KOPT-K1 (cell line): Measurements from ENCODE around the gene OR6K3.

ENCODE experiments used
- H3K27ac ChIP-seq: fragments of 200-600 bp; sonication (generic); 2 replicates; pipeline ENCODE4 v1.5.1; 2016; ENCODE audit warnings: antibody characterized with exemption, mild to moderate bottlenecking, low read depth, low read length; ENCODE audit not compliant: poor library complexity, severe bottlenecking
- H3K36me3 ChIP-seq: fragments of 200-600 bp; sonication (generic); 2 replicates; pipeline ENCODE4 v1.5.1; 2017; ENCODE audit warnings: antibody characterized with exemption, mild to moderate bottlenecking, low read length, moderate library complexity; ENCODE audit not compliant: insufficient read depth
- H3K9me3 ChIP-seq: fragments of 200-600 bp; sonication (generic); 2 replicates; pipeline ENCODE4 v1.5.1; 2017; ENCODE audit warnings: antibody characterized with exemption, low read length, mild to moderate bottlenecking; ENCODE audit not compliant: insufficient read depth, poor library complexity, severe bottlenecking

OR6K3 gene

GRCh38 chr1:158720620-158721019, at the start of gene OR6K3:
Gene OR6K3, minus strand, starts transcription at chr1:158720720. Its CDS starts 2,605 bp downstream, at chr1:158718115.
- Histone ChIP-seq H3K9me3 (no peaks in the 10 kb centered on the region), H3K27ac (no peak within 1 kb of the TSS), H3K36me3 (no peaks in the 10 kb centered on the region)

GRCh38 chr1:158754420-158754819, 33.9 kb upstream of the OR6K3 start, which contains the start of gene OR6K6:
Gene OR6K6, plus strand, starts transcription at chr1:158754720. Its CDS starts 168 bp downstream, at chr1:158754888.
- Histone ChIP-seq H3K36me3 (no peaks in the 10 kb centered on the region), H3K9me3 (no peaks in the 10 kb centered on the region), H3K27ac (no peak within 1 kb of the TSS)

- Histone ChIP-seq H3K9me3 (no peaks in the 10 kb centered on the region), H3K36me3 (no peaks in the 10 kb centered on the region), H3K27ac (no peak overlapping the region)
Measured at GRCh38 chr1:158752155-158752712, 31.7 kb upstream of the OR6K3 start.

GRCh38 chr1:158735848-158736247, 15.3 kb upstream of the OR6K3 start:
- Histone ChIP-seq H3K9me3 (no peaks in the 10 kb centered on the region), H3K36me3 (no peaks in the 10 kb centered on the region), H3K27ac (no peak overlapping the region)

GRCh38 chr1:158732524-158732923, 12.0 kb upstream of the OR6K3 start:
- no peak overlapping the region for H3K27ac ChIP-seq
- H3K9me3 ChIP-seq, result no peaks in the 10 kb centered on the region
- H3K36me3 ChIP-seq, result no peaks in the 10 kb centered on the region

- H3K27ac ChIP-seq, result no peak overlapping the region
- no peaks in the 10 kb centered on the region for H3K36me3 ChIP-seq
- no peaks in the 10 kb centered on the region for H3K9me3 ChIP-seq
Measured at GRCh38 chr1:158731707-158732106, 11.2 kb upstream of the OR6K3 start.

GRCh38 chr1:158730453-158730852, 9.9 kb upstream of the OR6K3 start:
- Histone ChIP-seq H3K27ac (peak overlapping the region; percentile 14), H3K36me3 (no peaks in the 10 kb centered on the region), H3K9me3 (no peaks in the 10 kb centered on the region)

GRCh38 chr1:158728510-158729225, 8.1 kb upstream of the OR6K3 start:
- no peak overlapping the region for H3K27ac ChIP-seq
- H3K36me3 ChIP-seq, result no peaks in the 10 kb centered on the region
- H3K9me3 ChIP-seq, result no peaks in the 10 kb centered on the region

GRCh38 chr1:158724442-158724841, 3.9 kb upstream of the OR6K3 start:
- no peak overlapping the region for H3K27ac ChIP-seq
- H3K36me3 ChIP-seq, result no peaks in the 10 kb centered on the region
- H3K9me3 ChIP-seq, result no peaks in the 10 kb centered on the region

- no peak overlapping the region for H3K27ac ChIP-seq
- no peaks in the 10 kb centered on the region for H3K9me3 ChIP-seq
- H3K36me3 ChIP-seq, result no peaks in the 10 kb centered on the region
Measured at GRCh38 chr1:158719664-158720063, 856 bp downstream of the OR6K3 start.

- Histone ChIP-seq H3K36me3 (no peaks in the 10 kb centered on the region), H3K27ac (no peak overlapping the region), H3K9me3 (peaks cover 5% of the 10 kb centered on the region)
Measured at GRCh38 chr1:158717344-158717743, 3.2 kb downstream of the OR6K3 start.

GRCh38 chr1:158716335-158716734, 4.2 kb downstream of the OR6K3 start:
- Histone ChIP-seq H3K36me3 (no peaks in the 10 kb centered on the region), H3K27ac (no peak overlapping the region), H3K9me3 (peaks cover 5% of the 10 kb centered on the region)

- Histone ChIP-seq H3K27ac (no peak overlapping the region), H3K36me3 (no peaks in the 10 kb centered on the region), H3K9me3 (peaks cover 5% of the 10 kb centered on the region)
Measured at GRCh38 chr1:158714754-158715153, 5.8 kb downstream of the OR6K3 start.

- Histone ChIP-seq H3K9me3 (peaks cover 5% of the 10 kb centered on the region), H3K27ac (no peak overlapping the region), H3K36me3 (no peaks in the 10 kb centered on the region)
Measured at GRCh38 chr1:158711098-158711497, 9.4 kb downstream of the OR6K3 start.

GRCh38 chr1:158706096-158706495, 14.4 kb downstream of the OR6K3 start:
- no peaks in the 10 kb centered on the region for H3K36me3 ChIP-seq
- no peak overlapping the region for H3K27ac ChIP-seq
- no peaks in the 10 kb centered on the region for H3K9me3 ChIP-seq

- Histone ChIP-seq H3K27ac (no peak within 1 kb of the TSS), H3K9me3 (no peaks in the 10 kb centered on the region), H3K36me3 (no peaks in the 10 kb centered on the region)
Measured at GRCh38 chr1:158700552-158700951, 20.0 kb downstream of the OR6K3 start, which contains the start of gene OR6K2. Gene OR6K2, minus strand, starts transcription at chr1:158700652. Its CDS starts 0 bp downstream, at chr1:158700652.
